Skin of body (tissue), 3 donors: Measurements from ENCODE around the gene CMTM8. TPM values are rescaled to one million over a fixed set of nuclear protein-coding genes. Genes with fewer than 3 reads are reported as not detected.

Experiments
- DNase-seq: peaks from one replicate; lab custom pipeline; 2025; lab: John Stamatoyannopoulos, UW
- small RNA-seq: library from RNA; depleted of rRNA; stranded (forward); fragments of <200 nt; gene quantifications from one replicate; pipeline ENCODE3, GENCODE V24; 2014; ENCODE audit warnings: low replicate concordance
- total RNA-seq: library from RNA; depleted of rRNA; stranded (reverse); fragments of >200 nt; gene quantifications from one replicate; pipeline ENCODE4 v1.2.3, GENCODE V29; 2014

The CMTM8 gene
- total RNA-seq, 1 donor from 2014 or later, result 2.8 TPM

DNA sequence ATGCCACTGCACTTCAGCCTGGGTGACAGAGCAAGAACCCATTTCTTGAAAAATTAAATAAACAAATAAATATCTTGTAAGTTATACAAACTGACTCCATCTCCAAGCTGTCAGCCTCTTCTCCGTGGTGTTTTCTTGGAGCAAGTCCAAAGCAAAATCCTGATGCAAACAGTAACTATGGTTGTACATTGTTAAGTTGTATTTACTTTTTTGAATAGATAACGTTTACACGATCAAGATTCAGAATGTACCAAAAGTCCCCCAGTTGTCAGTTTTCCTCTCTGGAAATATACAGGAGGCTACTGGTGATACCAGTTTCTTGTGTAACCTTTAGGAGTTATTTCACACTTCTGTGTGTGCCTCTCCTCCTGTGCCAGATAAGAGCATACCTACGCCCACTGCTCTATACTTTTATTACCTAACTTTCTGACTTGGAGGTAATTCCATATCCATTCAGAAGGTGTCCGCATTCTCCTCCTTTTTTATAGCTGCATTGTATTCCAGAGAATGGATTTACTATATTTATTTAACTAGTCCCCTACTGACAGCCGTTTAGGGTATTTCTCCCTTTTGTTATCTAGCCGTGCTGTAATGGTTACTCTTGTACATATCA, 167.3 kb downstream of the CMTM8 start:
- no peak for DNase-seq

DNA sequence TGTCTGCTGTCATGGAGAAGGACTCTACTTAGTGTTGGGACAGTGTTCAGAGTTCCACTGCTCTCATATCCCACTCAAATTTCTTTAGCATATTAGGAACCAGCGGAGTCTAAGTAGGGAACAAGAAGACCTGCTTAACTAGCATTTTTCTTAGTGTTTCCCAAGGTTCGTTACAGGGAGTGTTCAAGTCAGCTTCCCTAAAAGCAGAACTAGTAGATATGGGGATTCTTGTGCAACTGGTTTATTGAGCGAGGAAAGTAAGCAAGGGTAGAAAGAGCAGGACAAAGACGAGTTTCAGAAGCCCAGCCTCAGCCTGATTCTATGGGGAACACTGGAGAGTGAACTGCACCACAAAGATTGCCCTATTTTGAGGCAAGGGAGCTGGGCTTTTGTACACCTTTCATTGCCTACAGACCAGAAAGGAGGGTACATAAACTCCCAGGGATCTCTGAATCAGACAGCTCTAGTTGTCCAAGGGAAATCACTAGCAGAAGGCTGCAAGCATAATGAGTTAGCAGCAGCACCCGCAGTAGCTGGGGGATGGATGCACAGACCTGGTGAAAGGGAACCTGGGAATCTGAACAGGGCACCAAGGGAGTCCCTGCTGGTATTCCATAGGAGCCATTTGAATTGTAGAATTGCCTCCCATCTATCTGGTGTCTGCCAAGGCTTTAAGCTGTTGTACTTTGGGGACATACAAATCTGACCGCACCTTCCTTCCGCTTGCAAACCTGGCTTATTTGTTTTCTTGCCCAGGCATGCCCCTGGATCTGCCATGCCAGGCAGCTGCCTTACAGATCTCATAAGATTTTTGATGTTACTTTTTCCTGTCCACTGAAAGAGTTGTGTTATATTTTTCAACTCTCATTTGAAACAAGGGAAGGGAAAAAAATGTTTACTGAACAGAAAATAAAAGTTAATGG, 168.3 kb downstream of the CMTM8 start:
- DNase-seq, result peak; percentile 17

DNA sequence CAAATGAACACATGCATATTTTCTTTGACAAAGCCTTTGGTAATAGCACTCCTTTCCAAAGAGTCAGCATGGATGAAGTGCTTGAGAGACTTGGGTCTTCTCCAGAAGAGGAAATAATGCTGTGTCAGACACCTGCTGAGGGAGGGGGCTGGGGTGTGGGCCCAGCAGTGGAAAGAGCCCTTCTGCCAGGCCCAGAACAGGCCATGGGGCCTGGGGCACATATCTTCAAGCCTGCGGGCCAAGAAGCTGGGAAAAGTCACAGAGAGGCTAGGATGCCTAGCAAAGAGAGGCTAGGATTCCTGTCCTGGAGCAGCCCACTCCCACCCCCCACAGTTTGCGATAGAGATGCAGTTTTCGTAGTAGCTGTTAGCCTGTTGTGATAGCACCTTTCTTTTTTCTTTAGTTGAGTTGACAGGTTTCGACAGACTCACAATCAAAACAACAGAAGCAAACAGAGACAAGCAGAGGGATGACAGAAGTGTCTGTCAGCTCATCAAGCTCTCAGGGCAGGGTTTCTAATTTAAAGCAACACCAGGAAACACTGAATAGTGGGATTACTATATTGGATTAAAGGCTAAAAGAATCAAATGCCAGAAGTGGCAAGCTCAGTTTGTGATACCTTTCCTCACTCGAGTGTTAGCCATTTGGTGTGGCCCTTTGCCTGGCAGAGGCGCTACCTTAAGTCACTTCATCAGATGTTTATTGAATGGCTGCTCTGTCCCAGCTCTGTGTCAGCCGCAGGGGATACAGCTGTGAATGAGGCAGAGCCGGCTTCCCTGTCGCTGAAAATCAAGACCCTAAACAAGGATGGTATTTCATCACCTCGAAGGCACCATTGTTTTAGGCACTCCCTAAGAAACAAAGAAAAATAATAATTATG, 172.1 kb downstream of the CMTM8 start:
- no peak for DNase-seq

DNA sequence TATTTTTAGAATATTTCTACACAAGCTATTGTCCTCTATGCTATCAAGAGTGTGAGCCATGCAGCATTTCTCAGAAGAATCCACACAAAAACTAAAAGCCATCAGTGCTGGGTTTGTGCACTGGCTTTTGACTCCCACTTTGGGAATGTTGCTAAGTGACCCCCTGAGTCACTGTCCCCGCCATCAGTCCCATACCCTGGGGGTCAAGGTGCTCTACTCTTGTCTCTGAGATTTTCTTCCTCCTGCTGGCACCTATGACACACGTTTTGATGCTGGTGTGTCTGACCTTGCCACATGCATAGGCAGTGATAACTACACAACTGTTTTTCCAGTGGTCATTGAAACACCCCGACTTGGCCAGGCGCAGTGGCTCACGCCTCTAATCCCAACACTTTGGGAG, 173.0 kb downstream of the CMTM8 start:
- no peak for DNase-seq

DNA sequence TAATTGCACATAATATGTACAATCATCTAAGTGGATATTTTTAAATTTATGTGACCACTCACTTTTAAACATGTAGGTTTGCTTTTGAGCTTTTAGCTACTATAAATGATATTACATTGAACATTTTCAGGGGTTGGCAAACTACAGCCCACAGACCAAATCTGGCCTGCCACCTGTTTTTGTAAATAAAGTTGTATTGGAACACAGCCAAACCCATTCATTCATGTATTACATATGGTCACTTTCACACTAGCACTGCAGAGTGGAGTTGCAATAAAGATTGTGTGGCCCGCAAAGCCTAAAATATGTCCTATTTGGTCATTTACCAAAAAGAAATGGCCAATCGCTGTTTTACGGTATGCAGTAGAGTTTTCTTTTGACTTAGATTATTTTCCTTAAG, 174.4 kb downstream of the CMTM8 start:
- no peak for DNase-seq

DNA sequence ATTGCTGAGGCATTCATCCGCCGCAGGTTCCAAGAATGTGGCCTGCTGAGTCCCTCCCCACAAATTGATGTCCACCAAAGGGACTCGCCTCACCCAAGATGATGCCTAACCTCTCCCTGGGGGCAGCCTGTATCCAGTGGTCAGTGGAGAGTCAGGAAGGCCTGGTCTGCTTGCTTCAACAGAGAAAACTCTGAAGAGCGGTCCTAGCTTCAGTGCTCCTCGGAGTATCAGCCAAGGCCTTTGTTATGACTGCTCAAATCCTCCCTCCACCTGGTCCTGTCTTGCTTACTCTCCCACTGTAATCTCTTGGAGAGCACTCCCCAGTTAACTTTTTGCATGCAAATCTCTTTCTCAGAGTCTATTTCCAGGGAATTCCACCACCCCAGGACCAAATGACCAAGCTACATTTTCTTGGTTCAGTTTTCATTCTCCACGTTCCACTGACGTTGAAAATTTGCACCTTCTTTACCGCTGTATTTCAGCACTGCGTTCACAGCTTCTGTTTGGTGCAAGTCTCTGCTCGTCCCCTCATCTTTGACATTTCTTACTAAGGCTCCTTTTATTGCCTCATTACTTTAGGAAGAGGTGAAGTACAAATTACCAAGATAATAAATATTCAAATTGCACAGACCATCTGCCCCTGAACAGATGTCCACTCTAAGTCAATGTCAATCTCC, 175.5 kb downstream of the CMTM8 start:
- no peak for DNase-seq

DNA sequence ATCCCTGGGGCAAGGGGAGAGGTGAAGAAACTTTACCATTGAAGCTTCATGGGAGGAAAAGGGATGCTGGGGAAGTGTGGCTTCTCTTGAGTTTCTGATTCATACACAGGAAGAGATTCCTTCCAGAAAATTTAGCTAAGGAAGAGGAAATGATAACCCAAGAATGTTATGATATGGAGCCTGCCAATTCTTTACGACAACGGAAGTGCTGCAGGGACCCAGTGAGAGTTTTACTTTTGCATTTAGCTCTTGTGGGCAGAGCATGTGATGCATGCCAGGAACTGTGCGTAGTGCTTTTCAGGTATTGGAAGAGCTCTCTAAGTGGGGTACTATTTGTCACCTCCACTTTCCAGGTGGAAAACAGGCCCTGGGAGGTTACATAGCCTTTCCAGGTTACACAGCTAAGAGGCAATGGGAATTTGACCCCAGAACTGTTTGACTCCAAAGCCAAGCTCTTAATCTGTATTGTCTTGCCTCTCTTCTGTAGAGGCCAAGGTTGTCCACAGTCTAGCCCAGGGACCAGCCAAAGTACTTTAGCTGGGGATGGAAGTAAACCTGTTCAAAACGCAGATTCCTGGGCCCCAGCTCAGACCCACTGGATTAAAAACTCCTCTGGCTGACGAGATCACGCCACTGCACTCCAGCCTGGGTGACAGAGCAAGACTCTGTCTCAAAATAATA, 176.2 kb downstream of the CMTM8 start:
- peak; percentile 16 for DNase-seq

DNA sequence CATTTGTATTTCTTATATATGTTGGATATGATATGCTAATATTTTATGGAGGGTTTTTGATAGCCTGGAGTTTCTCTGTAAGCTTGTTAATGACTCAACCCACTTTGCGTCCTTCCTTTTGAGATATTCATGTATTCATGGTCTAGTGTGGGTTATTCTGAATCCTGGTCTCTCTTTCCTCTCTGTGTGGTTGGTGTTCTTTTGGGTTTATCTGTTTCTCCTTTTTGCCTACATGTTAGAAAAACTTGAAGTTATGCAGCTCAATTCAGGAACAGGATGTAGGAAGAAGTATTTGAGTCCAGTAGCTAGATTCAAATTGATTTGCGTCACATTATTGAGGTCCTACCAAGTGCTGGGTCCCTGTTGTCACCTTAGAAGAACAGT, 181.3 kb downstream of the CMTM8 start:
- DNase-seq, result no peak

Small RNA genes within 50 kb of the gene (small RNA-seq; reads per million reads assigned to genes)
- gene AC097639.2, result not detected

Other genes starting within 250 kb of the CMTM8 start
- gene GPD1L, start 132.1 kb upstream of the CMTM8 start, total RNA-seq, result 25.4 TPM
- gene CMTM7, start 153.2 kb downstream of the CMTM8 start, total RNA-seq, result 11.0 TPM